Mesenchymal stem cell (in vitro differentiated cells and primary cell): ENCODE results near the gene GPER1.

Source experiments
- DNase-seq: peaks from one replicate; pipeline ENCODE4 v3.0.0-alpha.2; 2013
- H2AFZ ChIP-seq: one replicate; pipeline ENCODE4 v1.6.1; 2013; ENCODE audit warnings: low read depth, mild to moderate bottlenecking, control low read depth, inconsistent platforms, low read length, moderate library complexity
- H2AK5ac ChIP-seq: 2 replicates; pipeline ENCODE4 v1.6.1; 2013; ENCODE audit warnings: low read length, moderate library complexity, mild to moderate bottlenecking, inconsistent platforms; ENCODE audit not compliant: severe bottlenecking
- H2BK120ac ChIP-seq: one replicate; pipeline ENCODE4 v1.6.1; 2013; ENCODE audit warnings: low read depth, mild to moderate bottlenecking, inconsistent platforms, low read length, moderate library complexity
- H2BK12ac ChIP-seq, 2 experiments: one replicate each; pipeline ENCODE4 v1.6.1; 2013; ENCODE audit warnings: inconsistent platforms in 2 of 2, low read length in 2 of 2, mild to moderate bottlenecking in 2 of 2, moderate library complexity in 2 of 2, control low read depth in 1 of 2
- H2BK15ac ChIP-seq: one replicate; pipeline ENCODE4 v1.6.1; 2013; ENCODE audit warnings: mild to moderate bottlenecking, low read depth, inconsistent platforms; ENCODE audit not compliant: poor library complexity, severe bottlenecking
- H2BK5ac ChIP-seq: 2 replicates; pipeline ENCODE4 v1.6.1; 2013; ENCODE audit warnings: low read depth, mild to moderate bottlenecking, low read length, control low read depth, inconsistent platforms; ENCODE audit not compliant: poor library complexity, severe bottlenecking
- H3K14ac ChIP-seq, 2 experiments: one replicate each; pipeline ENCODE4 v1.6.1; 2013; ENCODE audit warnings: inconsistent platforms in 2 of 2, low read length in 2 of 2, control low read depth in 1 of 2, mild to moderate bottlenecking in 1 of 2, moderate library complexity in 1 of 2
- H3K18ac ChIP-seq, 2 experiments: one replicate each; pipeline ENCODE4 v1.6.1; 2013; ENCODE audit warnings: inconsistent platforms in 2 of 2, low read length in 2 of 2, control low read depth in 1 of 2, low read depth in 1 of 2, mild to moderate bottlenecking in 1 of 2
- H3K23ac ChIP-seq, 2 experiments: one replicate each; pipeline ENCODE4 v1.6.1; 2013; ENCODE audit warnings: inconsistent platforms in 2 of 2, low read length in 2 of 2, mild to moderate bottlenecking in 2 of 2, moderate library complexity in 2 of 2, control low read depth in 1 of 2
- H3K27ac ChIP-seq: 2 replicates; pipeline ENCODE4 v1.5.1; 2013; ENCODE audit warnings: mild to moderate bottlenecking, moderate library complexity, low read length, control low read depth, inconsistent platforms; ENCODE audit not compliant: poor library complexity, severe bottlenecking
- H3K27me3 ChIP-seq, 2 experiments: 2 replicates each; pipeline versions ENCODE4 v1.6.1 to v1.7.0; 2013; ENCODE audit warnings: low read length in 2 of 2, mild to moderate bottlenecking in 2 of 2, moderate library complexity in 2 of 2, control low read depth in 1 of 2, inconsistent platforms in 1 of 2; ENCODE audit not compliant: control insufficient read depth in 1 of 2, insufficient read depth in 1 of 2
- H3K36me3 ChIP-seq, 2 experiments: 2 replicates each; pipeline versions ENCODE4 v1.6.1 to v1.7.0; 2013; ENCODE audit warnings: low read length in 2 of 2, control low read depth in 1 of 2, inconsistent platforms in 1 of 2, low read depth in 1 of 2, mild to moderate bottlenecking in 1 of 2; ENCODE audit not compliant: insufficient read depth in 2 of 2, control insufficient read depth in 1 of 2
- H3K4ac ChIP-seq, 2 experiments: one replicate each; pipeline ENCODE4 v1.6.1; 2013; ENCODE audit warnings: inconsistent platforms in 2 of 2, low read length in 2 of 2, mild to moderate bottlenecking in 2 of 2, moderate library complexity in 2 of 2, control low read depth in 1 of 2, low read depth in 1 of 2
- H3K4me1 ChIP-seq: 2 replicates; pipeline ENCODE4 v1.6.1; 2013; ENCODE audit warnings: low read depth, low read length, control low read depth; ENCODE audit not compliant: control insufficient read depth, insufficient read depth
- H3K4me2 ChIP-seq: 2 replicates; pipeline ENCODE4 v1.6.1; 2013; ENCODE audit warnings: low read length, mild to moderate bottlenecking, inconsistent platforms; ENCODE audit not compliant: poor library complexity, severe bottlenecking
- H3K4me3 ChIP-seq, 2 experiments: 2 replicates each; pipeline versions ENCODE4 v1.5.1 to v1.7.0; 2013; ENCODE audit warnings: low read length in 2 of 2, mild to moderate bottlenecking in 2 of 2, control low read depth in 1 of 2, low read depth in 1 of 2; ENCODE audit not compliant: insufficient read depth in 1 of 2
- H3K79me1 ChIP-seq: replicated peaks from 2 replicates; pipeline ENCODE4 v1.6.1; 2013; ENCODE audit warnings: mild to moderate bottlenecking, control low read depth, low read length, inconsistent platforms; ENCODE audit not compliant: poor library complexity, severe bottlenecking
- H3K9ac ChIP-seq: 2 replicates; pipeline ENCODE4 v1.7.0; 2013; ENCODE audit warnings: mild to moderate bottlenecking, low read length, moderate library complexity
- H3K9me3 ChIP-seq: 2 replicates; pipeline ENCODE4 v1.7.0; 2013; ENCODE audit warnings: mild to moderate bottlenecking, low read length; ENCODE audit not compliant: control insufficient read depth
- H4K8ac ChIP-seq: one replicate; pipeline ENCODE4 v1.6.1; 2013; ENCODE audit warnings: inconsistent platforms, mild to moderate bottlenecking, low read length, moderate library complexity
- H4K91ac ChIP-seq: one replicate; pipeline ENCODE4 v1.6.1; 2013; ENCODE audit warnings: mild to moderate bottlenecking, low read length, inconsistent platforms
- WGBS: methylation state at CpG from one replicate; pipeline ENCODE4 v1.1.7; 2013; ENCODE audit warnings: mixed read lengths; 5-methylcytosine and 5-hydroxymethylcytosine counted together

GPER1 gene

GRCh38 chr7:1120791-1121190 lies 32.9 kb downstream of the GPER1 start:
- Histone ChIP-seq H3K9me3 (no peaks in the 10 kb centered on the region), H3K18ac (no peak overlapping the region), H3K4me1 (peaks cover 37% of the 10 kb centered on the region), H3K4me2 (no peak overlapping the region), H3K9ac (no peak overlapping the region), H3K4ac (no peak overlapping the region), H2AK5ac (no peak overlapping the region), H2BK5ac (no peak overlapping the region), H2BK120ac (no peak overlapping the region), H4K91ac (no peak overlapping the region), H3K23ac (no peak overlapping the region), H3K27me3 (no peaks in the 10 kb centered on the region), H2AFZ (no peak overlapping the region), H4K8ac (no peak overlapping the region), H3K27ac (no peak overlapping the region), H2BK15ac (no peak overlapping the region), H3K36me3 (peaks cover 2 to 39% of the 10 kb centered on the region in 2 experiments), H3K79me1 (peaks cover 40% of the 10 kb centered on the region), H2BK12ac (no peak overlapping the region), H3K4me3 (no peak overlapping the region), H3K14ac (no peak overlapping the region)
- no peak for DNase-seq
- WGBS: 95% methylated on average over 21 of the region's 22 CpGs

GRCh38 chr7:1121476-1121875 lies 33.6 kb downstream of the GPER1 start:
- DNase-seq: no peak
- H2BK15ac ChIP-seq: peak overlapping the region; percentile 85
- 98% methylated on average over 14 of the region's 14 CpGs for WGBS
- no peak overlapping the region for H3K23ac ChIP-seq
- no peaks in the 10 kb centered on the region for H3K9me3 ChIP-seq
- H2AK5ac ChIP-seq: no peak overlapping the region
- H3K27ac ChIP-seq: no peak overlapping the region
- H3K9ac ChIP-seq: no peak overlapping the region
- no peaks in the 10 kb centered on the region for H3K27me3 ChIP-seq
- no peak overlapping the region for H2AFZ ChIP-seq
- H4K91ac ChIP-seq: no peak overlapping the region
- H3K4me3 ChIP-seq: no peak overlapping the region
- H2BK12ac ChIP-seq: no peak overlapping the region
- peaks cover 4 to 37% of the 10 kb centered on the region in 2 experiments for H3K36me3 ChIP-seq
- H3K4ac ChIP-seq: no peak overlapping the region
- peaks cover 38% of the 10 kb centered on the region for H3K79me1 ChIP-seq
- H2BK5ac ChIP-seq: no peak overlapping the region
- no peak overlapping the region for H3K18ac ChIP-seq
- no peak overlapping the region for H3K14ac ChIP-seq
- H4K8ac ChIP-seq: no peak overlapping the region
- peaks cover 37% of the 10 kb centered on the region for H3K4me1 ChIP-seq
- H2BK120ac ChIP-seq: no peak overlapping the region
- no peak overlapping the region for H3K4me2 ChIP-seq

GRCh38 chr7:1121886-1122831 lies 34.2 kb downstream of the GPER1 start:
- peak overlapping the region in 1 of 2 experiments; percentile 66 for H3K4ac ChIP-seq
- peaks cover 40% of the 10 kb centered on the region for H3K79me1 ChIP-seq
- peak overlapping the region; percentile 19 for H2AK5ac ChIP-seq
- no peaks in the 10 kb centered on the region for H3K9me3 ChIP-seq
- H3K23ac ChIP-seq: peak overlapping the region in 1 of 2 experiments; percentile 68
- peak overlapping the region; percentile 26 for H2BK15ac ChIP-seq
- no peak overlapping the region for H3K4me3 ChIP-seq
- H3K4me2 ChIP-seq: no peak overlapping the region
- peak overlapping the region in 1 of 2 experiments; percentile 65 for H2BK12ac ChIP-seq
- DNase-seq: no peak
- no peak overlapping the region for H2BK5ac ChIP-seq
- no peak overlapping the region for H2AFZ ChIP-seq
- peaks cover 11 to 44% of the 10 kb centered on the region in 2 experiments for H3K36me3 ChIP-seq
- peak overlapping the region; percentile 84 for H4K91ac ChIP-seq
- peak overlapping the region; percentile 15 for H2BK120ac ChIP-seq
- WGBS: 74% methylated on average over 28 of the region's 28 CpGs
- no peaks in the 10 kb centered on the region for H3K27me3 ChIP-seq
- H3K9ac ChIP-seq: peak overlapping the region; percentile 92
- H3K27ac ChIP-seq: no peak overlapping the region
- H3K14ac ChIP-seq: no peak overlapping the region
- H3K4me1 ChIP-seq: peaks cover 37% of the 10 kb centered on the region
- peak overlapping the region in 1 of 2 experiments; percentile 59 for H3K18ac ChIP-seq
- H4K8ac ChIP-seq: peak overlapping the region; percentile 90

GRCh38 chr7:1122832-1123501 lies 35.1 kb downstream of the GPER1 start:
- Histone ChIP-seq H3K18ac (peak overlapping the region; percentile 28 to 59), H2AFZ (peak overlapping the region; percentile 11), H3K9ac (peak overlapping the region; percentile 92), H4K91ac (peak overlapping the region; percentile 84), H2BK120ac (peak overlapping the region; percentile 82), H3K79me1 (peaks cover 40% of the 10 kb centered on the region), H3K14ac (no peak overlapping the region), H2AK5ac (peak overlapping the region; percentile 85), H3K4me3 (peak overlapping the region in 1 of 2 experiments; percentile 75), H2BK15ac (peak overlapping the region; percentile 57), H3K23ac (no peak overlapping the region), H4K8ac (peak overlapping the region; percentile 90), H3K36me3 (peaks cover 12 to 44% of the 10 kb centered on the region in 2 experiments), H2BK5ac (no peak overlapping the region), H2BK12ac (peak overlapping the region in 1 of 2 experiments; percentile 83), H3K27ac (peak overlapping the region; percentile 27), H3K4me2 (no peak overlapping the region), H3K9me3 (no peaks in the 10 kb centered on the region), H3K4ac (peak overlapping the region; percentile 60 to 66), H3K4me1 (peaks cover 37% of the 10 kb centered on the region), H3K27me3 (no peaks in the 10 kb centered on the region)
- WGBS: 85% methylated on average over 31 of the region's 31 CpGs
- DNase-seq: no peak
